ENCODE results near the gene TANK. TPM values are rescaled to one million over a fixed set of nuclear protein-coding genes. Genes with fewer than 3 reads are reported as not detected.

TANK gene
- total RNA-seq, 1 experiment from 2014 or later: 24.5 TPM

- TF ChIP-seq ZSCAN18 (CRISPR knock-in tag; IDR thresholded peaks at IDR 0.05): no peak
- no peak for TF ChIP-seq TEAD4 (CRISPR knock-in tag; IDR thresholded peaks at IDR 0.05)
These were observed 59.0 kb downstream of the TANK start (continued) for GRCh38 chr2:161219211-161219610.

DNA sequence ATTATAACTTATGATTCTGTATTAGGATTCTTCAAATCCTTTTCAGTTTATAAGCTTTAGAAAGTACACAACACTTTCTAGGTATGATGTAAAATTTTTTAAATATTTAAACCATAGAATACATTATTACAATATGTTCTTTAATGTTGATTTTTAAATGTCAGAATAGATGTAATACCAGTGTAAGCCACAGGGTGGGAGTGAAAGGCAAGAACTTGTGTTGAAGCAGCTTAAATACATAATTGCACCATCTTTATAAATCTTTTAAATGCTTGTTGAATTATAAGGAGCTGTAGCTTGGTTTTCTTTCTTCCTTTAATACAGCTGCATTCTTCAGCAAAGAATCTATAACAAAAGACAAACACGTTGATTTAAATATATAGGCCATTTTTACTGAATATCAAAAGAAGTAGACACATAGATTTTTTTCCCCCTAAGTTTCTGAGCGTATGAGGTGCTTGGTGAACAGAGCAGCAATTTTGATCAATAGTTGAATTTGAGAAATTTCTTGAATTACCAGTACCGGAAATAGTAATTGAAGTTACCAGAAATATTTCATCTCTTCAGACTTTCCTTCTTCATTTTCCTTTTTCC lies 63.0 kb downstream of the TANK start:
- ATAC-seq (no peak; the same call in 1 of the 2 replicates), DNase-seq (ENCODE audit: low spot score) (no peak)
- TF ChIP-seq CTCF (IDR thresholded peaks at IDR 0.05) (peak; percentile 73), MLX (CRISPR knock-in tag; IDR thresholded peaks at IDR 0.05) (no peak)
- H3K27me3 Mint-ChIP-seq (ENCODE audit: low read depth): no peaks in the 10 kb centered on the region
- H3K4me3 Mint-ChIP-seq: no peak overlapping the region
- H3K4me1 Mint-ChIP-seq: peaks cover 5% of the 10 kb centered on the region
- POLR2A ChIA-PET: no interaction called here
- CTCF ChIA-PET: interaction anchor here (0.7 to 1.8 kb wide), 8 partner anchors 9 to 353 kb away, joined by 3 to 9 read pairs (median 4); no protein-coding TSS in a partner anchor
- H3K27ac Mint-ChIP-seq: no peak overlapping the region
- no peaks in the 10 kb centered on the region for H3K36me3 Mint-ChIP-seq
- H3K9me3 Mint-ChIP-seq: no peaks in the 10 kb centered on the region

- CTCF ChIA-PET: no interaction called here
- Mint-ChIP-seq H3K4me3 (no peak overlapping the region), H3K4me1 (peaks cover 5% of the 10 kb centered on the region), H3K27ac (no peak overlapping the region), H3K27me3 (ENCODE audit: low read depth) (no peaks in the 10 kb centered on the region), H3K36me3 (no peaks in the 10 kb centered on the region), H3K9me3 (no peaks in the 10 kb centered on the region)
- TF ChIP-seq ZNF396 (CRISPR knock-in tag; IDR thresholded peaks at IDR 0.05; ENCODE audit: borderline replicate concordance): no peak
- TF ChIP-seq ZSCAN18 (CRISPR knock-in tag; IDR thresholded peaks at IDR 0.05): no peak
- no peak for TF ChIP-seq GTF2I (CRISPR knock-in tag; conservative IDR thresholded peaks at IDR 0.05)
- no peak for TF ChIP-seq STAT6 (CRISPR knock-in tag; conservative IDR thresholded peaks at IDR 0.05; ENCODE audit: low read depth)
- TF ChIP-seq IRF2 (CRISPR knock-in tag; IDR thresholded peaks at IDR 0.05; ENCODE audit: borderline replicate concordance, low read depth): no peak
- TF ChIP-seq MXD4 (CRISPR knock-in tag; IDR thresholded peaks at IDR 0.05; ENCODE audit: borderline replicate concordance): no peak
- no peak for DNase-seq (ENCODE audit: low spot score)
- POLR2A ChIA-PET: no interaction called here
- no peak for ATAC-seq
These were observed 68.4 kb downstream of the TANK start for GRCh38 chr2:161228511-161229240.

GRCh38 chr2:161230959-161231358 lies 70.7 kb downstream of the TANK start:
- Mint-ChIP-seq H3K4me1 (peaks cover under 1% of the 10 kb centered on the region; the same call in 1 of the 2 replicates), H3K4me3 (no peak overlapping the region), H3K36me3 (no peaks in the 10 kb centered on the region), H3K9me3 (no peaks in the 10 kb centered on the region), H3K27ac (no peak overlapping the region), H3K27me3 (ENCODE audit: low read depth) (peaks cover under 1% of the 10 kb centered on the region; the same call in 1 of the 2 replicates)
- CTCF ChIA-PET: interaction anchor here (0.6 kb wide), 1 partner anchor 65 kb away, joined by 3 read pairs; no protein-coding TSS in a partner anchor
- no peak for ATAC-seq
- POLR2A ChIA-PET: no interaction called here
- DNase-seq (ENCODE audit: low spot score): no peak
- TF ChIP-seq ZNF138 (CRISPR knock-in tag; conservative IDR thresholded peaks at IDR 0.05) (no peak), KAT7 (CRISPR knock-in tag; IDR thresholded peaks at IDR 0.05; ENCODE audit: borderline replicate concordance) (no peak), TCF7 (CRISPR knock-in tag; IDR thresholded peaks at IDR 0.05; ENCODE audit: low read depth) (no peak), CREM (CRISPR knock-in tag; IDR thresholded peaks at IDR 0.05) (no peak), ESRRA (CRISPR knock-in tag; IDR thresholded peaks at IDR 0.05; ENCODE audit: borderline replicate concordance) (no peak), CDX4 (CRISPR knock-in tag; IDR thresholded peaks at IDR 0.05; ENCODE audit: borderline replicate concordance) (no peak), STAT6 (CRISPR knock-in tag; conservative IDR thresholded peaks at IDR 0.05; ENCODE audit: low read depth) (no peak), TP53 (CRISPR knock-in tag; IDR thresholded peaks at IDR 0.05) (no peak)

All from WTC11 (cell line).